NCI-H82 (cell line): ENCODE results near the gene TXLNA.

Source experiments
- DNase-seq: peaks from one replicate; lab custom pipeline; 2025; lab: John Stamatoyannopoulos, UW

Gene TXLNA

GRCh38 chr1:32215629-32216480, 36.4 kb downstream of the TXLNA start:
- DNase-seq = peak; percentile 85

- no peak for DNase-seq
Measured at GRCh38 chr1:32216566-32216965, 37.1 kb downstream of the TXLNA start.

GRCh38 chr1:32219022-32219421, 39.5 kb downstream of the TXLNA start:
- no peak for DNase-seq

- DNase-seq = peak; percentile 35
Measured at GRCh38 chr1:32220746-32221580, 41.5 kb downstream of the TXLNA start.

GRCh38 chr1:32221581-32221979, 42.1 kb downstream of the TXLNA start:
- no peak for DNase-seq

- peak; percentile 98 for DNase-seq
Measured at GRCh38 chr1:32221980-32222755, 42.7 kb downstream of the TXLNA start, which contains the start of the genes EIF3I and TMEM234. Gene EIF3I, plus strand, starts transcription at chr1:32222407. Its CDS starts 35 bp downstream, at chr1:32222442. Gene TMEM234, minus strand, starts transcription at chr1:32222353. Its CDS starts 31 bp downstream, at chr1:32222322.

- DNase-seq = no peak
Measured at GRCh38 chr1:32223683-32224082, 44.2 kb downstream of the TXLNA start.

- no peak for DNase-seq
Measured at GRCh38 chr1:32224285-32224684, 44.8 kb downstream of the TXLNA start.

GRCh38 chr1:32228771-32229170, 49.3 kb downstream of the TXLNA start:
- DNase-seq = no peak

- no peak for DNase-seq
Measured at GRCh38 chr1:32231843-32232432, 52.5 kb downstream of the TXLNA start.

- DNase-seq = no peak
Measured at GRCh38 chr1:32232558-32233304, 53.3 kb downstream of the TXLNA start.

GRCh38 chr1:32234792-32235191, 55.3 kb downstream of the TXLNA start:
- no peak for DNase-seq

- DNase-seq = no peak
Measured at GRCh38 chr1:32239337-32239736, 59.9 kb downstream of the TXLNA start.

- no peak for DNase-seq
Measured at GRCh38 chr1:32239790-32240139, 60.3 kb downstream of the TXLNA start.

GRCh38 chr1:32240140-32240951, 60.9 kb downstream of the TXLNA start:
- DNase-seq = peak; percentile 74

GRCh38 chr1:32241001-32241763, 61.7 kb downstream of the TXLNA start:
- DNase-seq = peak; percentile 78

GRCh38 chr1:32242341-32242851, 62.9 kb downstream of the TXLNA start:
- DNase-seq = peak; percentile 32

- no peak for DNase-seq
Measured at GRCh38 chr1:32246888-32247273, 67.4 kb downstream of the TXLNA start, which contains the start of gene FAM167B. Gene FAM167B, plus strand, starts transcription at chr1:32247222. Its CDS starts 200 bp downstream, at chr1:32247422.

GRCh38 chr1:32247452-32247851, 68.0 kb downstream of the TXLNA start:
- DNase-seq = no peak
